Coronary artery (tissue), 2 donors: ENCODE results near the gene RERE.

ENCODE experiments used
- DNase-seq: peaks from one replicate; pipeline ENCODE4 v3.0.0-alpha.2; 2017; ENCODE audit warnings: low spot score
- H3K27ac ChIP-seq, 2 donors: fragments of 200-600 bp; sonication (generic); one replicate each; pipeline ENCODE4 v1.5.1; 2016 to 2019
- H3K4me3 ChIP-seq: fragments of 200-600 bp; sonication (generic); 2 replicates; pipeline ENCODE4 v1.5.1; 2016; ENCODE audit warnings: mild to moderate bottlenecking, moderate library complexity
- CTCF ChIP-seq: fragments of 200-600 bp; sonication (generic); IDR thresholded peaks from one replicate; pipeline ENCODE4 v1.5.1; 2019; ENCODE audit warnings: antibody characterized with exemption

RERE gene

DNA sequence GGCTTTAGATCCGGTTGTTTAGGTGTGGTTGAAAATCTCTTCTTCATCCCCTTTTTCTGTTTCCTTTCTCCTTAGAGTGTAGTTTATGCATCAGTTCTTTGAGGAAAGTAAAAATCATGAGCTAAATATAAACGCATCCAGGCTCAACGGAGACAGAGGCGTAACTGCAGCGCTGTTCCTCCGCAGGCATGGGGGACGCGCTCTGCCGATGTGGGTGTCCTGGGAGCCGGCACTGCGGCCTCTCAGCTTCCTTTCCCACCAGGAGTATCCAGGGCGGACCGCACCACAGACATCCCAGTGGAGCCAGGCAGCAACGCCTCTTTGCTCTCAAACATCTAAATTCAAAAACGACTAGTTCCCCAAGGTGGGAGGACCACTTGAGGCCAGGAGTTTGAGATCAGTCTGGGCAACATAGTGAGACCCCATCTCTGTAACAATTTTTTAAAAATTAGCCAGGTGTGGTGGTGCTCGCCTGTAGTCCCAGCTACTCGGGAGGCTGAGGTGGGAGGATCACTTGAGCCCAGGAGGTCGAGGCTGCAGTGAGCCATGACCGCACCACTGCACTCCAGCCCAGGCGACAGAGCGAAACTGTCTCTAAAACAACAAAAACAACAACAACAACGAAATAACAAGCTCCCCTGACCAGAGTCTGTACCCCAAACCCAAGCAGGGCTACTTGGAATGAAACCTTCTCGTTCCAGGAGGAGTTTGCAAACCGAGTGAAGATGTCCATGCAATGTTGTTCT, 483.2 kb downstream of the RERE start:
- H3K4me3 ChIP-seq: no peak overlapping the region
- TF ChIP-seq CTCF: no peak
- no peak for DNase-seq
- no peak overlapping the region for H3K27ac ChIP-seq

- no peak for DNase-seq
- no peak for TF ChIP-seq CTCF
- H3K4me3 ChIP-seq: no peak overlapping the region
- H3K27ac ChIP-seq: no peak overlapping the region
Observed at GRCh38 chr1:8333246-8333987, 484.0 kb downstream of the RERE start.

DNA sequence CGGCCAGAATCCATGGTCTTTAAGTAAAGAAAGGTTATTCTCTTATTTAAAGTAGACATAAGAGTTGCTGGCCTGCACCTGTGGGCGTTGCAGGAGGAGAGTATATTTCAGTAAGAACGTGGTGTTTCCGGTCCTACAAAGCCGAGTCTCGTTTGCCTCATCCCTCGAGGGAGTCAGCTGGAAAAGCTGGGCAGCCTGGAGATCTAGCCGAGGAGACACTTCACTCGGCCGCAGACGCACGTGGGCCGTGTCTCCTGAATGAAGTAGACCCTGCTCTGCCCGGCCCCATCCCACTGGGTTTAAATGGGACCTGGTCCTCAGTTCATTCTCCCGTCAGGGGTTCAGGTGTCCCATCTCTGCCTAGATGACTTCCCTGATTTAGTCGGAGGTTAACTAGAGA, 484.6 kb downstream of the RERE start:
- no peak overlapping the region for H3K27ac ChIP-seq
- DNase-seq: no peak
- TF ChIP-seq CTCF: no peak
- no peak overlapping the region for H3K4me3 ChIP-seq

GRCh38 chr1:8330271-8331125, 486.9 kb downstream of the RERE start:
- DNase-seq: no peak
- Histone ChIP-seq H3K4me3 (no peak overlapping the region), H3K27ac (no peak overlapping the region)
- no peak for TF ChIP-seq CTCF

DNA sequence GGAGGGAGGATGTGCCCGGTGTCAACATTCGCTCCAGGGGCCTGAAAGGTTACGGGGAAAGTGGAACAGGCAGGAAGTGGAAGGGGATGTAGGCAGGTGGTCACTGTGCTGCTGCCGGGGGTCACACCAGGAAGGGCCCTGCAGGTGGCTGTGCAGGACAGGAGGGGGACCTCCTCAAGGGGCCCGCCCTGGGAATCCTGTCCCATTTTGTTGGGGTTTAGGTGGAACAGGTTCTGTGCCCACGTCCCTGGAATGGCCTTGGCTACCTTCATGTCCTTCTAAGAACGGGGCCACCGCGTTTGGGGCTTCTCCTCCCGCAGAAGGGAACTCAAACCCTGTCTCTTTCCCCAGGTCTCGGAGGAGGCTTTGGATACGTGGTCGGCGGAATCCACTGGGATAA, 487.6 kb downstream of the RERE start:
- H3K27ac ChIP-seq: no peak overlapping the region
- no peak overlapping the region for H3K4me3 ChIP-seq
- TF ChIP-seq CTCF: no peak
- no peak for DNase-seq

DNA sequence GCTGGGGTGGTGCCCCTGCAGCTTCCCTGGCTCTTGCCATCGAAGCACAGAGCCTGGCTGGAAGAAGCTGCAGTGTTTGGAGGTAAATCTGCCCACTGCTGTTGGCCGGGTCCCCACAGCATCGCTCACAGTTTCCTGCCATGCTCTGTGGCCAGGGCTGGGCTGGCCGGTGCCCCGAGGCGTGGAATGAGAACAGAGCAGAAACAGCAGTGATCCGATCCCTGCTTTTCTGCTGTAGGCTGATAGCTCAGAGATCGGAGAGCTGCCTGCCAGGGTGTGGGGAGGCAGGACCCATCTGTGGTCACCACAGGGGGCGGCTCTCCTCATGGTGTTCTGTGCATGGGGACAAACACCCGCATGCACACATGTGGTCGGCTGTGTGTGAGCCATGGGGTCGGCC, 488.0 kb downstream of the RERE start:
- H3K27ac ChIP-seq: no peak overlapping the region
- DNase-seq: no peak
- H3K4me3 ChIP-seq: no peak overlapping the region
- TF ChIP-seq CTCF: no peak
